Activated CD8-positive, alpha-beta T cell treated with anti-CD3 and anti-CD28 coated beads for 36 hours (primary cell): ENCODE measurements around the gene PRR20G. TPM values are rescaled to one million over a fixed set of nuclear protein-coding genes. Genes with fewer than 3 reads are reported as not detected.

Source experiments
- ATAC-seq: fragments of 200-7000 bp; cut with Tn5 transposase; one replicate; pipeline ENCODE4 v1.10.0; 2021; ENCODE audit warnings: mild to moderate bottlenecking, moderate library complexity
- CTCF ChIA-PET: fragments of 350-600 bp; sonication (Branson Sonifier 250); formaldehyde crosslinking; loops from one replicate; lab custom pipeline; 2021; ENCODE audit warnings: antibody characterized with exemption; lab: Charles Lee
- POLR2A ChIA-PET: fragments of 350-600 bp; sonication (Branson Sonifier 250); formaldehyde crosslinking; loops from one replicate; lab custom pipeline; 2021; ENCODE audit warnings: antibody characterized with exemption; lab: Charles Lee
- DNase-seq: peaks from one replicate; pipeline ENCODE4 v3.0.0-alpha.2; 2020
- H3K27ac Mint-ChIP-seq: one replicate; pipeline ENCODE4 v1.8.0; 2021; ENCODE audit warnings: mild to moderate bottlenecking, mixed read lengths
- H3K27me3 Mint-ChIP-seq: one replicate; pipeline ENCODE4 v1.8.0; 2021; ENCODE audit warnings: mixed read lengths
- H3K36me3 Mint-ChIP-seq: one replicate; pipeline ENCODE4 v1.8.0; 2021; ENCODE audit warnings: low read depth, mixed read lengths
- H3K4me1 Mint-ChIP-seq: one replicate; pipeline ENCODE4 v1.8.0; 2021; ENCODE audit warnings: low read depth, mixed read lengths
- H3K4me3 Mint-ChIP-seq: one replicate; pipeline ENCODE4 v1.8.0; 2021; ENCODE audit warnings: mild to moderate bottlenecking, moderate library complexity, mixed read lengths
- H3K9me3 Mint-ChIP-seq: one replicate; pipeline ENCODE4 v1.8.0; 2021; ENCODE audit warnings: mixed read lengths
- intact Hi-C: fragments of 100-400 bp; cut with micrococcal nuclease; formaldehyde crosslinking; loops from one replicate; pipeline ENCODE4 v1.10.0; 2022
- total RNA-seq, 2 experiments: library from RNA; stranded (reverse); gene quantifications; one replicate each; pipeline ENCODE4 v1.2.3, GENCODE V29; 2021
- TF ChIP-seq, protein P1 (sequence below): fragments of 200-600 bp; IDR thresholded peaks from one replicate; pipeline ENCODE4 v1.8.0; 2022; ENCODE audit warnings: antibody characterized with exemption, mild to moderate bottlenecking

The PRR20G gene
- total RNA-seq, 2 experiments from 2014 or later, result not detected

GRCh38 chr3:127265581-127265981 is 22.3 kb downstream of the PRR20G start:
- intact Hi-C loops, result no loop called here
- no peak overlapping the region for H3K4me3 Mint-ChIP-seq
- CTCF ChIA-PET, result no interaction called here
- TF ChIP-seq, protein P1, sequence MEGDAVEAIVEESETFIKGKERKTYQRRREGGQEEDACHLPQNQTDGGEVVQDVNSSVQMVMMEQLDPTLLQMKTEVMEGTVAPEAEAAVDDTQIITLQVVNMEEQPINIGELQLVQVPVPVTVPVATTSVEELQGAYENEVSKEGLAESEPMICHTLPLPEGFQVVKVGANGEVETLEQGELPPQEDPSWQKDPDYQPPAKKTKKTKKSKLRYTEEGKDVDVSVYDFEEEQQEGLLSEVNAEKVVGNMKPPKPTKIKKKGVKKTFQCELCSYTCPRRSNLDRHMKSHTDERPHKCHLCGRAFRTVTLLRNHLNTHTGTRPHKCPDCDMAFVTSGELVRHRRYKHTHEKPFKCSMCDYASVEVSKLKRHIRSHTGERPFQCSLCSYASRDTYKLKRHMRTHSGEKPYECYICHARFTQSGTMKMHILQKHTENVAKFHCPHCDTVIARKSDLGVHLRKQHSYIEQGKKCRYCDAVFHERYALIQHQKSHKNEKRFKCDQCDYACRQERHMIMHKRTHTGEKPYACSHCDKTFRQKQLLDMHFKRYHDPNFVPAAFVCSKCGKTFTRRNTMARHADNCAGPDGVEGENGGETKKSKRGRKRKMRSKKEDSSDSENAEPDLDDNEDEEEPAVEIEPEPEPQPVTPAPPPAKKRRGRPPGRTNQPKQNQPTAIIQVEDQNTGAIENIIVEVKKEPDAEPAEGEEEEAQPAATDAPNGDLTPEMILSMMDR, result no peak
- no peaks in the 10 kb centered on the region for H3K4me1 Mint-ChIP-seq
- no peaks in the 10 kb centered on the region for H3K36me3 Mint-ChIP-seq
- no peak for DNase-seq
- POLR2A ChIA-PET, result interaction anchor here (0.7 kb wide), 1 partner anchor 718 kb away, joined by 3 read pairs; no protein-coding TSS in a partner anchor
- peaks cover 10% of the 10 kb centered on the region for H3K9me3 Mint-ChIP-seq
- ATAC-seq, result no peak
- no peaks in the 10 kb centered on the region for H3K27me3 Mint-ChIP-seq
- H3K27ac Mint-ChIP-seq, result no peak overlapping the region

DNA sequence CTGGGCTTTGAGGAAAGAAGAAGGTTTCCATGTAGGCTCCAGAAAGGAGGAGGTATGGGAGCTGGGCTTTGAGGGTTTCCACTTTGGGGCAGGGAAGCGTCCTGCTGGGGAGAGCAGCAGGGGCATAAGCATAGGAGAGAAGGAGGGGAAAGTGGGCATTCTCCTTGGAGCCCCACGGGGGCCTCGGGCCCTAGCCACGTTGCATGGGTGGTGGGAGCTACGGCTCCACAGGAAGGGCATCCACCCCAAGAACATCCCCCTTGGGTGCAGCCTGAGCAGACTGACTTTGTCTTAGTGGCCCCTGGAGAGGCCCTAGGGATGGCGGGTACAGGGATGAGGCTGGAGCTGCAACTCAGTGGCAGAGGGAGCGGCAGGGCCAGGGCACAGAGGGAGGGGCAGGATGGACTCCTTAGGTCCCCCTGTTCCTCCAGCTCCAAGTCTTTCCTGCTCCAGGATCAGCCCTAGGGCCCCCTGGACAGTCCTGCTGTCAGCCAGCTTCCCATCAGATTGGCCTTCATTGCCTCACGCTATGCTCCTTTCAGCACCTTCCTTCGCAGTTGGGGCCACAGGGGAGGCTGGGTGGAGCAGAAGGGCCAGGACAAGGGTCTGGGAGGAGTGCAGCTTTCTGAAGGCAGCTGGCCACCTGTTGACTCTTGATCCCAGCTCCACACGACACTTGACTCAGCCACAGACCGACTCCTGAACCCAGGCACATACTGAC is 22.9 kb downstream of the PRR20G start:
- Mint-ChIP-seq H3K27me3 (no peaks in the 10 kb centered on the region), H3K9me3 (peaks cover 10% of the 10 kb centered on the region), H3K36me3 (no peaks in the 10 kb centered on the region), H3K4me3 (no peak overlapping the region), H3K27ac (no peak overlapping the region), H3K4me1 (no peaks in the 10 kb centered on the region)
- TF ChIP-seq, protein P1, result no peak
- ChIA-PET POLR2A (interaction anchor here (0.7 kb wide), 1 partner anchor 718 kb away, joined by 3 read pairs; no protein-coding TSS in a partner anchor), CTCF (no interaction called here)
- DNase-seq (no peak), ATAC-seq (no peak)
- intact Hi-C loops, result no loop called here

DNA sequence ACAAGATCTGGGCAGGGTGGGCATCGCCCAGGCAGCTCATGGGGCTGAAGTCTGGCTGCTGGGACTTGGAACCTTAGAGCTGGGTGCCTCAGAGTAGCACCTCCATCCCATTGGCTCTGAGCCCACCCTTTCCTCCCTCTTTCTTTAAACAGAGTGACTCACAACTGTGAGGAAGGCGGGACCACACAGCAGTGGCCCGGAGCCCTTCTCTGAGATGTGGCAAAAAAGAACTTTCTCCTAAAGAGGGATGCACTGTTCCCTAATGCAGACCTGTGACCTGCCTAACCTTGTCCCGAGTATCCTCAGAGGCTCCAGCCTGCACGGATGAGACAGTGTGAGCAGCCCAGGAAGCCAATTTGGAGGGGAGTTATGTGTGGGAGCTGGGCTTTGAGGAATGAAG is 23.6 kb downstream of the PRR20G start:
- Mint-ChIP-seq H3K27ac (no peak overlapping the region), H3K4me1 (no peaks in the 10 kb centered on the region), H3K4me3 (no peak overlapping the region), H3K36me3 (no peaks in the 10 kb centered on the region), H3K27me3 (no peaks in the 10 kb centered on the region), H3K9me3 (peaks cover 7% of the 10 kb centered on the region)
- intact Hi-C loops, result no loop called here
- POLR2A ChIA-PET, result no interaction called here
- ATAC-seq (no peak), DNase-seq (no peak)
- CTCF ChIA-PET, result no interaction called here
- TF ChIP-seq, protein P1, result no peak

- no peaks in the 10 kb centered on the region for H3K4me1 Mint-ChIP-seq
- TF ChIP-seq, protein P1, result no peak
- intact Hi-C loops, result no loop called here
Observed at GRCh38 chr3:127263586-127264231, 24.1 kb downstream of the PRR20G start.

DNA sequence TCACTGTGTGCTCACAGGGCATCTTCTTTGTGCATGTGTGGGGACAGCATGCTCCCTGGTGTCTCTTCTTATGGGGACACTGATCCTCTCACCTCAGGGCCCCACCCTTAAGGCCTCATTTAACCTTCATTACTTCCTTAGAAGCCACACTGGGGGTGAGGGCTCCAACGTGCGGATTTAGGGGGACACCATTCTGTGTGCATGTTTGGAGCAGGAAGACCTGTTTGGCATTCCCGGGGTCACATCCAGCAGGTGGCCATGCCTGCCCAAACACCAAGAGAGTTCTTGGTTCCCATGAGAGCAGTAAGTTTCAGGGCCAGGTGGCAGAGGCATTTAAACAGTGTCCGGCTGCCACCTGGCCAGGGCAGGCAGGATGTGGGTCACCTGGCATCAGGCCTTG is 24.8 kb downstream of the PRR20G start:
- Mint-ChIP-seq H3K4me3 (no peak overlapping the region), H3K4me1 (no peaks in the 10 kb centered on the region), H3K36me3 (no peaks in the 10 kb centered on the region), H3K9me3 (no peaks in the 10 kb centered on the region), H3K27ac (no peak overlapping the region), H3K27me3 (no peaks in the 10 kb centered on the region)
- TF ChIP-seq, protein P1, result no peak
- ChIA-PET POLR2A (no interaction called here), CTCF (no interaction called here)
- no peak for ATAC-seq
- no peak for DNase-seq
- intact Hi-C loops, result no loop called here

More at GRCh38 chr3:127263586-127264231, 24.1 kb downstream of the PRR20G start:
- H3K27ac Mint-ChIP-seq, result no peak overlapping the region
- ChIA-PET POLR2A (no interaction called here), CTCF (no interaction called here)
- no peak for ATAC-seq
- no peaks in the 10 kb centered on the region for H3K27me3 Mint-ChIP-seq
- no peak overlapping the region for H3K4me3 Mint-ChIP-seq
- no peak for DNase-seq
- no peaks in the 10 kb centered on the region for H3K36me3 Mint-ChIP-seq
- peaks cover 5% of the 10 kb centered on the region for H3K9me3 Mint-ChIP-seq
